ENCODE data around the gene NEK2.
"Not testable (repeated sequence)": the region's sequence is repeated elsewhere in the genome, so short reads cannot be mapped to it uniquely, and the experiment has no call there.

Gene NEK2

DNA sequence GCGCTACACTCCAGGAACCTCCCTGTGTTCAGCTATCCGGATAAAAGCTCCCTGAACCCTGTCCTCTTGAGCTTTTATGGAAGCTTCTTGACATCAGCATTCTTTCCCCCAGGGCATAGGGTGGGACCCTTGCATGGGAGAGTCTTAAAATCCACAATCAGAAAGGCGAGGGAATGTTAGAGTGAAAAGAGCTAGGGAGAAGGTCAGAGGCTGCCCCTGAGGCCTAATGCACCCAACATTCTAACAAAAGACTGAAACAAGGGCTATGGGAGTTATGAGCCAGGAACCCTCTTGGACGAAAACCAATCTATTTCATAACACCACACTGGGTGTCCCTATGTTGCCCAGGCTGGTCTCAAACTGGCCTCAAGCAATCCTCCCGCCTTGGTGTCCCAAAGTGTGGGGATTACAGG lies 36.7 kb downstream of the NEK2 start:
- DNase-seq (ENCODE audit: low spot score in 2 of 2) (no peak), ATAC-seq (ENCODE audit: low read depth) (no peak)
- H3K4me3 Mint-ChIP-seq, result no peak overlapping the region
- H3K4me1 Mint-ChIP-seq, result peaks cover 2% of the 10 kb centered on the region
- H3K27ac Mint-ChIP-seq, result no peak overlapping the region
- no peaks in the 10 kb centered on the region for H3K9me3 Mint-ChIP-seq
- H3K27me3 Mint-ChIP-seq, result peaks cover 2% of the 10 kb centered on the region
- no peaks in the 10 kb centered on the region for H3K36me3 Mint-ChIP-seq

- Mint-ChIP-seq H3K27ac (no peak overlapping the region), H3K9me3 (no peaks in the 10 kb centered on the region), H3K4me3 (no peak overlapping the region), H3K4me1 (peaks cover 2% of the 10 kb centered on the region), H3K27me3 (peaks cover 4% of the 10 kb centered on the region), H3K36me3 (no peaks in the 10 kb centered on the region)
- no peak for DNase-seq (ENCODE audit: low spot score in 2 of 2)
- ATAC-seq (ENCODE audit: low read depth), result no peak
Measured at GRCh38 chr1:211638246-211638645, 37.2 kb downstream of the NEK2 start.

DNA sequence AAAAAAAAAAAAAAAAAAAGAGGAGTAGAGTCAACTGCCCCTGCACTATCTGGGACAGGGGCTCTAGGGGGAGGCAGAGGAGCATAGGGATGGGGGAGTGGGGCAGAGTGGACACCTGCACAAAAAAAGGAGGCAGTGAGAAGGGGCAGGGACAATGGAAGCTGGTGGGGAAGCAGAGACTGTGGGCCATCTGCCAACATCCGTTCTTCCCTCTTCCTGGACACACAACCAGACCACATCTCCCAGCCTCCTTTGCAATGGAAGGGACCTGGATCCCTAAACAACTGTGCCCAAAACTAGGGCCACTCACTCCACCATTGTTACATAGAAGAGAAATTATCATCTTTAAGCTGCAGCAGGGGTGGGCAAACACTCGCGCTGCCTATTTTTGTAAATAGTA lies 38.4 kb downstream of the NEK2 start:
- DNase-seq (ENCODE audit: low spot score in 2 of 2) (no peak), ATAC-seq (ENCODE audit: low read depth) (no peak)
- Mint-ChIP-seq H3K27me3 (peaks cover 4% of the 10 kb centered on the region), H3K27ac (no peak overlapping the region), H3K36me3 (no peaks in the 10 kb centered on the region), H3K9me3 (no peaks in the 10 kb centered on the region), H3K4me1 (peaks cover 2% of the 10 kb centered on the region), H3K4me3 (no peak overlapping the region)

DNA sequence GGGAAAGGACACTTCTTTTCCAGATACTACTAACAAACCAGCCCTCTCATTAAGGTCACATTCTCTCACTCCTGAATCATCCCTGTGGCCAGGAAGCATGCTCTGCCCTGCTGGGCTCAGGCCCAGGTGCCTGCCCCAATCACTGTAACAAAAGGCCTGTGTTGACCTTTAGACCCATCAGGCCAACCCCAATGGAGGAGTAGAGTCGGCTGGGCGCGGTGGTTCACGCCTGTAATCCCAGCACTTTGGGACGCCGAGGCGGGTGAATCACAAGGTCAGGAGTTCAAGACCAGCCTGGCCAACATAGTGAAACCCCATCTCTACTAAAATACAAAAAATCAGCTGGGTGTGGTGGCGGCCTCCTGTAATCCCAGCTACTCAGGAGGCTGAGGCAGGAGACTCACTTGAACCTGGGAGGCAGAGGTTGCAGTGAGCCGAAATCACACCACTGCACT lies 38.8 kb downstream of the NEK2 start:
- H3K9me3 Mint-ChIP-seq; H3K27ac Mint-ChIP-seq; H3K27me3 Mint-ChIP-seq; H3K4me1 Mint-ChIP-seq; ATAC-seq (ENCODE audit: low read depth); H3K4me3 Mint-ChIP-seq; H3K36me3 Mint-ChIP-seq; DNase-seq (ENCODE audit: low spot score in 2 of 2): not testable (repeated sequence)

DNA sequence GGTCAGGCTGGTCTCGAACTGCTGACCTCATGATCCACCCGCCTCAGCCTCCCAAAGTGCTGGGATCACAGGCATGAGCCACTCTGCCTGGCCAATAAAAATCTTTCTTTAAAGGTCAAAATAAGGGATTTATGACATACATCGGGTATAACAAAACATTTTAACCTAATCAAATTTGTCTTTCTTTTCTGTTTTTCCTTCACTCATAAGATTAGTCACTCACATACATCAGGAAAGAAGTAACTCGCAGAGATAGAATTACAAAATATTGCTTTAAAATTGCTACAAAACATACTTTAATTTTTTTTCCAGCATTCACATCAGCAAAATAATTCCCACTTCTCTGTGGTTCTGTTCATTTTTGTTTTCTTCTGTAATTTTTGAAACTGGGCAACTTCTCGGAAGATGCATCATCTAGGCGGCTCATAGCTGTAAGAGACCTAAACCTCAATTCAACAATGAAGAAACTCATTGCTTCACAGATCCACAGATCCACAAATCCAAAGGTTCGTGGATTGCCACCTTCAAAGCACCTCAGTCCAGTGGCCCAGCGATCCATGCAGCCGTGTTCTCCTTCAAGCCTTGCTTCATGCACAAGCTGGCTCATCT lies 39.7 kb downstream of the NEK2 start:
- Mint-ChIP-seq H3K4me3 (no peak overlapping the region), H3K4me1 (peaks cover 2% of the 10 kb centered on the region), H3K9me3 (no peaks in the 10 kb centered on the region), H3K27ac (no peak overlapping the region), H3K27me3 (peaks cover 5% of the 10 kb centered on the region), H3K36me3 (no peaks in the 10 kb centered on the region)
- no peak for DNase-seq (ENCODE audit: low spot score in 2 of 2)
- ATAC-seq (ENCODE audit: low read depth), result no peak

DNA sequence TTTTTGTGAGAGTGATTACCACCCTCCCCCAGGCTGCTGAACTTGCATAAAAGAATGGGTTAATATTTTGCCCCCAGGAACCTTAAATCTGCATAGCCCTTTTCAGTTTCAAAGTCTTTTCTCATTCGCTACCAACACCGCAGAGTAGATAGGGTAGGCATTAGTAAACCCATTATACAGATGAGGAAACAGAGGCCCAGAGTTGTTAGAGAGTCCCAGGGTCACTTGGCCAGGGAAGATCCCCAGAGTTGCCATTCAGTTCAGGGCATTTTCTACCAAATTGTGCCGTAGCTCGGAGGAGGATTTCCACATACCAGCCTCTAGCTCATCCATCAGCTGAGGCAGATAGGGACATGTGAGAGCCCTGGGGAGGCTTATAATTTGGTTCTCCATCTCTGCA lies 40.5 kb downstream of the NEK2 start:
- peaks cover 8% of the 10 kb centered on the region for H3K27me3 Mint-ChIP-seq
- no peak overlapping the region for H3K27ac Mint-ChIP-seq
- peaks cover 2% of the 10 kb centered on the region for H3K4me1 Mint-ChIP-seq
- H3K36me3 Mint-ChIP-seq, result no peaks in the 10 kb centered on the region
- ATAC-seq (ENCODE audit: low read depth) (no peak), DNase-seq (ENCODE audit: low spot score in 2 of 2) (no peak)
- no peak overlapping the region for H3K4me3 Mint-ChIP-seq
- H3K9me3 Mint-ChIP-seq, result no peaks in the 10 kb centered on the region

DNA sequence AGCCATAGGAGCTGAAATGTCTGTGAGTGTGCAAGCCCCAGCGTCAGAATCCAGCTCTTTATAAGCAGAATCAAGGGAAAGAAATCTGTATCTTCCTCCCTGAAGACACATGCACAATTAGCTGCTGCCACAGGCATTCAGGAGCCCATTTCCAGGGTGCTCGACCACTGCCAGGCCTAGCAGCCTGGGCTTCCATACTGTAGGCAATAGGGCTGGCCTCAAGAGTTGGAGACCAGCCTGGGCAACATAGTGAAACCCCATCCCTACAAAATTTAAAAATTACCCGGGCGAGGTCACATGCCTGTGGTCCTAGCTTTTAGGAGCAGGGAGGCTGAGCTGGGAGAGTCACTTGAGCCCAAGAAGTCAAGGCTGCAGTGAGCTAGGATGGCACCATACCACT lies 41.0 kb downstream of the NEK2 start:
- Mint-ChIP-seq H3K27me3 (peaks cover 9% of the 10 kb centered on the region), H3K4me3 (no peak overlapping the region), H3K9me3 (no peaks in the 10 kb centered on the region), H3K36me3 (no peaks in the 10 kb centered on the region), H3K4me1 (peaks cover 2% of the 10 kb centered on the region), H3K27ac (no peak overlapping the region)
- ATAC-seq (ENCODE audit: low read depth) (no peak), DNase-seq (ENCODE audit: low spot score in 2 of 2) (no peak)

- peaks cover 9% of the 10 kb centered on the region for H3K27me3 Mint-ChIP-seq
- peaks cover 2% of the 10 kb centered on the region for H3K4me1 Mint-ChIP-seq
- H3K9me3 Mint-ChIP-seq, result no peaks in the 10 kb centered on the region
- H3K27ac Mint-ChIP-seq, result no peak overlapping the region
- H3K4me3 Mint-ChIP-seq, result no peak overlapping the region
- no peaks in the 10 kb centered on the region for H3K36me3 Mint-ChIP-seq
- no peak for ATAC-seq (ENCODE audit: low read depth)
- no peak for DNase-seq (ENCODE audit: low spot score in 2 of 2)
Measured at GRCh38 chr1:211633524-211633846, 41.9 kb downstream of the NEK2 start.

DNA sequence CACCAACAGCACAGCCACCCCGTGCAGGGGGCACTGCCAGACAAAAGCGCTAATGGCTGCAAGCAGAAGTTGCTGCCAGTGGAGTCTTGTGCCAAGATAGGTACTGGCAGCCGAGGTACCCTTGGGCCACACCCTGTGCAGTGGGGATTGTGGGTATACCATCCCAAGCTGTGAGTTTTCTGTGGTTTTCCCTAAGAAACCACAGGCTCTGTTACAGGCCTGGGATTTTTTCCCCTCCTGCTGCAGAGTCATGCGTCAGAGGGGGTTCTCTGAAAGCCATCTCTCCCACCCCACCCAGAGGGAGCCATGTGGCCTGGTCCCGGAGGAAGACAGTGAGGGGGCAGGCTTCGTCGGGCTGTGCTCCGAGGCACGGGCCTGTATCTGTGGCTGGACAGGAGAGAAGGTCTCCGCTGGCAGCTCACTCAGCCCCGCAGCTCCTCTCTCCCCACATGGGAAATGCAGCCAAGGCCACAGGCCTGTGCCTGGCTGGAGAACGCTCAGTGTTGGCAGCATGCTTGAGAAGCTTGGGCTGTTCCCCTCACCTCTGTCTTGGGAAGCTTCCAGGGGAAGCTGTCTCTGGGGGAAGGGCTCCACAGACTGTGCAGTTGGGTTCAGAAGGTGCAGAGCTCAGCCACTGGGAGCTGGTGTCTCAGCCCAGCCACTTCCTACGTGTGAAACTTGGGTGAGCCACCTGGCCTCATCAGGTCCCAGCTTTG lies 42.5 kb downstream of the NEK2 start:
- ATAC-seq (ENCODE audit: low read depth), result no peak
- H3K4me1 Mint-ChIP-seq, result peaks cover 2% of the 10 kb centered on the region
- no peak for DNase-seq (ENCODE audit: low spot score in 2 of 2)
- H3K27ac Mint-ChIP-seq, result no peak overlapping the region
- H3K9me3 Mint-ChIP-seq, result no peaks in the 10 kb centered on the region
- peaks cover 9% of the 10 kb centered on the region for H3K27me3 Mint-ChIP-seq
- H3K4me3 Mint-ChIP-seq, result no peak overlapping the region
- H3K36me3 Mint-ChIP-seq, result no peaks in the 10 kb centered on the region

- DNase-seq (ENCODE audit: low spot score in 2 of 2), result no peak
- no peak for ATAC-seq (ENCODE audit: low read depth)
Measured at GRCh38 chr1:211632117-211632807, 43.2 kb downstream of the NEK2 start.

DNA sequence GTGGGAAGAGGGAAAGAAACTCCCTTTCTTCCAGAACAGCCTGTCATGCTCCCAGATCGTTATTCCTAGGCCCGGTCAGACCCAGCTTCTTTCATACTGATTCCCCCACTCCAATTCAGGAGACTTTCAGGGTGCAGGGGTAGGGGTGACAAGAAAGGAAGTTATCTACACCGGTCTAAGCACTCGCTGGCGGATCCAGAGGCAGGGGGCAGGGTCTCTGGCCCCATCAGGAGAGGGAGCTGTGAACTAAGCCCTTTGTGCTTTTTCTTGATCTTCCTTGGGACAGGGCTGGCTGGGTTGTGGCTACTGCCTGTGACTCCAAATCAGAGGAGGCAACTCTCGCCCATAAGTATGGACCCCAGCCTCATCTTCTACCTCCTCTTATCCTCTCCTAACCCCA lies 44.3 kb downstream of the NEK2 start:
- no peaks in the 10 kb centered on the region for H3K9me3 Mint-ChIP-seq
- H3K27ac Mint-ChIP-seq, result no peak overlapping the region
- H3K27me3 Mint-ChIP-seq, result peaks cover 9% of the 10 kb centered on the region
- DNase-seq (ENCODE audit: low spot score in 2 of 2), result no peak
- no peak for ATAC-seq (ENCODE audit: low read depth)
- no peaks in the 10 kb centered on the region for H3K36me3 Mint-ChIP-seq
- peaks cover 2% of the 10 kb centered on the region for H3K4me1 Mint-ChIP-seq
- no peak overlapping the region for H3K4me3 Mint-ChIP-seq

More at GRCh38 chr1:211632117-211632807, 43.2 kb downstream of the NEK2 start:
- no peak overlapping the region for H3K27ac Mint-ChIP-seq
- no peaks in the 10 kb centered on the region for H3K9me3 Mint-ChIP-seq
- peaks cover 2% of the 10 kb centered on the region for H3K4me1 Mint-ChIP-seq
- H3K36me3 Mint-ChIP-seq, result no peaks in the 10 kb centered on the region
- peaks cover 9% of the 10 kb centered on the region for H3K27me3 Mint-ChIP-seq
- H3K4me3 Mint-ChIP-seq, result no peak overlapping the region

DNA sequence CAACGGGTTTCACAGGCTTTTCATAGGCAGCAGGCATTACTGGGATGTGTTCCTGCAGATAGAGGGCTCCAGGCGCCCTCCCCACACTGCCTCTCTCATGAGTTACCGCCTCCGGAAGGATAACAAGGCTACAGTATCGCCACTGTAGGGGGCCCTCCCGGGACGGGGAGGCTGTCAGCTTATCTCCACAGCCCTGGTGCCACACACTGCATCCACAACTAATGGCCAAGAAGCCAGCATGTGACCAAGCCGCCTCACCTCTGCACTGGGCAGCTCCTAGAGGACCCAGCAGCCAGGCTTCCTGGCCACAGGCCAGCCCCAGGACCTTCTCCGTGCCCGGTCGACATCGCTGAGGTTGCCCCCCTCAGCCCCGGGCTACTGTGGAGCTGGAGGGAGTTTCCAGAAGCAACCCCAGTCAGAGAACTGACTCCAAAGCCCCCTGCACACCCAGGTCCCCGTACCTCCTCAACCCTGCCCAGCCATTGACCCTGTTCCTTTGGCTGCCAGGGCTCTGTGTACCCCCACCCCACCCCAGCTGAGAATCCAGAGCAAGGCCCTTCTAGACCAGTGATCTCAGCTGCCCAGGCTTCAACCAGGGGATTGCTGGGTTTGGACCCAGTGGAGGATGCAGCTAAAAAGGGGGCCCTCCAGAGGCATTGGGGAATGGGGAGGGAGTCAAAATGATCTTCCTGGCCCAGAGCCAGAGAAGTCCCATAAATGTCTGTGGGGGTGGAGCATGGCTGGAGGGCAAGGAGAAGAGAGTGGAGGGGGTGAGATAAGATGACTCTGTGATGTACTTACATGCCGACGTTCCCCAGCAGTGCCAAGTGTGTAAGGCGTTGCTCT lies 45.0 kb downstream of the NEK2 start:
- H3K27ac Mint-ChIP-seq, result no peak overlapping the region
- H3K4me1 Mint-ChIP-seq, result peaks cover 2% of the 10 kb centered on the region
- no peaks in the 10 kb centered on the region for H3K9me3 Mint-ChIP-seq
- H3K27me3 Mint-ChIP-seq, result peaks cover 9% of the 10 kb centered on the region
- H3K36me3 Mint-ChIP-seq, result no peaks in the 10 kb centered on the region
- no peak overlapping the region for H3K4me3 Mint-ChIP-seq
- no peak for DNase-seq (ENCODE audit: low spot score in 2 of 2)
- ATAC-seq (ENCODE audit: low read depth), result no peak

DNA sequence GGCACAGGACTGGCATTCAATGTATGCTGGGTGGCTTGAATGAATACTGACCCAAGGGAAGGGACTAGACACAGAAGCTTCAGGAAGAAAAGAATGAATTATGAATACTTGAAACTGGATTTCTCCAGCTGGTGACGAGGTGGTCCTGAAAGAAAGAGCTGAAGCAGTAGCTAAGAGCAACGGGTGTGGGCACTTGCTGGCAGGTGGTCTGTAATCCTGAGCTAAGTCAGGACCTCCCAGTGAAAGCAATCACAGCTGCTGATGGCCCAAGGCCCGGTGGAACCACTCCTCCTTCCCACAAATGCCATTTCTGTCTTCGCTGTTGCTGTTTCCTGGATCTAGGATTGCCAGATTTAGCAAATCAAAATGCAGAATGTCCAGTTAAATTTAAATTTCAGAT lies 47.0 kb downstream of the NEK2 start:
- peaks cover 1% of the 10 kb centered on the region for H3K4me1 Mint-ChIP-seq
- no peaks in the 10 kb centered on the region for H3K36me3 Mint-ChIP-seq
- no peaks in the 10 kb centered on the region for H3K9me3 Mint-ChIP-seq
- H3K27me3 Mint-ChIP-seq, result peaks cover 6% of the 10 kb centered on the region
- no peak overlapping the region for H3K27ac Mint-ChIP-seq
- ATAC-seq (ENCODE audit: low read depth) (no peak), DNase-seq (ENCODE audit: low spot score in 2 of 2) (no peak)
- no peak overlapping the region for H3K4me3 Mint-ChIP-seq

- Mint-ChIP-seq H3K4me1 (no peaks in the 10 kb centered on the region), H3K27ac (no peak overlapping the region), H3K4me3 (no peak overlapping the region), H3K9me3 (no peaks in the 10 kb centered on the region), H3K36me3 (no peaks in the 10 kb centered on the region), H3K27me3 (peaks cover 5% of the 10 kb centered on the region)
- DNase-seq (ENCODE audit: low spot score in 2 of 2) (no peak), ATAC-seq (ENCODE audit: low read depth) (no peak)
Measured at GRCh38 chr1:211627259-211627658, 48.2 kb downstream of the NEK2 start.

Data from memory B cell (primary cell).